Spleen (tissue), 7 donors: Measurements from ENCODE around the gene TFAP2B.

Experiments used
- CTCF ChIP-seq, 11 experiments: fragments of 200-600 bp in 7 of 11; fragments of 450-650 bp in 4 of 11; sonication (generic) in 4 of 11; IDR thresholded peaks in 8 of 11; conservative IDR thresholded peaks in 3 of 11; 1 replicate in 7 of 11; 2 replicates in 4 of 11; pipeline versions ENCODE4 v1.4.0 to v1.8.0; 2016 to 2021; ENCODE audit warnings: antibody characterized with exemption in 11 of 11, inconsistent platforms in 4 of 11, mild to moderate bottlenecking in 1 of 11
- POLR2A ChIP-seq, 3 donors: fragments of 450-650 bp; IDR thresholded peaks; one replicate each; pipeline ENCODE4 v1.5.1; 2017; ENCODE audit warnings: antibody characterized with exemption in 3 of 3, mild to moderate bottlenecking in 1 of 3
- POLR2AphosphoS5 ChIP-seq, 3 donors: sonication (generic); formaldehyde crosslinking; IDR thresholded peaks; one replicate each; pipeline ENCODE4 v1.5.1; 2017; ENCODE audit warnings: antibody characterized with exemption in 3 of 3
- donor health status: DM: no; HTN: no; CAD: no; lungs with moderate emphysema.
- donor health status: DM: no; HTN: no; CAD: no.
- donor health status: DM: no; HTN: no; CAD: no.

DNA sequence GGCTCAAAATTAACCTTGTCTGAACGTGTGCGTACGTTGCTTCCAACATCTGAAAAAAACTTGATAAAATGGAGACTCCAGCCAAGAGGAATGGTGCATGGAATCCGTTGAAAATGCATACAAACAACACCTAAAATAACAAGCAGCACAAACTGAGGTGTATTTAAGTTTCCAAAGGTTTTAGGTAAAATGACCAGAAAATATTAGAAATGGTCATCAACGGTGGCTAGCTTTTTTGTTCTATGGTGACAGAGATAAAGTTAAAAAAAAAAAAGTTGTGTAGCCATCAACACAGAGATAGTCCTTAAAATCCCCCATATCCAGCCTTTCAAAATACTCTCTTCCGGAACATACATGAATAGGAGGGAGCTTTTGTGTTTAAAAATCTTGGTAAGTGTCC, 651 bp upstream of the TFAP2B start:
- TF ChIP-seq POLR2AphosphoS5 (IDR thresholded peaks at IDR 0.05) (no peak), CTCF (IDR thresholded peaks at IDR 0.05 in 8 of 11, conservative IDR thresholded peaks at IDR 0.05 in 3 of 11) (no peak), POLR2A (IDR thresholded peaks at IDR 0.05) (no peak)
